Measurements from ENCODE around the gene GJA9. TPM values are rescaled to one million over a fixed set of nuclear protein-coding genes. Genes with fewer than 3 reads are reported as not detected.
A peak's percentile ranks its signal among the peaks of the same experiment; 100 is the strongest.
"Not testable (repeated sequence)": the region's sequence is repeated elsewhere in the genome, so short reads cannot be mapped to it uniquely, and the experiment has no call there.

GJA9 gene
- total RNA-seq, 2 experiments from 2014 or later = not detected

GRCh38 chr1:38867208-38867607 lies 14.2 kb downstream of the GJA9 start:
- Mint-ChIP-seq H3K27me3 (ENCODE audit: low read depth) (no peaks in the 10 kb centered on the region), H3K36me3 (ENCODE audit: low read depth) (peaks cover 8% of the 10 kb centered on the region), H3K27ac (no peak overlapping the region), H3K4me1 (ENCODE audit: low read depth) (peaks cover 35% of the 10 kb centered on the region), H3K9me3 (no peaks in the 10 kb centered on the region), H3K4me3 (no peak overlapping the region)
- DNase-seq = no peak
- CTCF ChIA-PET = no interaction called here
- intact Hi-C loops (cut with micrococcal nuclease) = no loop called here

GRCh38 chr1:38865112-38865715 lies 16.2 kb downstream of the GJA9 start:
- peak; percentile 7 for DNase-seq
- intact Hi-C loops (cut with micrococcal nuclease) = no loop called here
- Mint-ChIP-seq H3K4me3 (no peak overlapping the region), H3K9me3 (no peaks in the 10 kb centered on the region), H3K27me3 (ENCODE audit: low read depth) (no peaks in the 10 kb centered on the region), H3K4me1 (ENCODE audit: low read depth) (peaks cover 37% of the 10 kb centered on the region), H3K36me3 (ENCODE audit: low read depth) (peaks cover 9% of the 10 kb centered on the region), H3K27ac (no peak overlapping the region)
- CTCF ChIA-PET = no interaction called here

- peaks cover 13% of the 10 kb centered on the region for H3K36me3 Mint-ChIP-seq (ENCODE audit: low read depth)
- DNase-seq = no peak
- peak overlapping the region; percentile 86 for H3K4me3 Mint-ChIP-seq
- CTCF ChIA-PET = no interaction called here
- no peaks in the 10 kb centered on the region for H3K27me3 Mint-ChIP-seq (ENCODE audit: low read depth)
- peak overlapping the region; percentile 52 for H3K27ac Mint-ChIP-seq
- intact Hi-C loops (cut with micrococcal nuclease) = no loop called here
- H3K4me1 Mint-ChIP-seq (ENCODE audit: low read depth) = peaks cover 50% of the 10 kb centered on the region
- H3K9me3 Mint-ChIP-seq = no peaks in the 10 kb centered on the region
These were observed 21.0 kb downstream of the GJA9 start for GRCh38 chr1:38860454-38860795.

- DNase-seq = peak; percentile 99
- no peaks in the 10 kb centered on the region for H3K27me3 Mint-ChIP-seq (ENCODE audit: low read depth)
- peaks cover 51% of the 10 kb centered on the region for H3K4me1 Mint-ChIP-seq (ENCODE audit: low read depth)
- peaks cover 16% of the 10 kb centered on the region for H3K36me3 Mint-ChIP-seq (ENCODE audit: low read depth)
- intact Hi-C loops (cut with micrococcal nuclease) = loop anchor here (1.0 to 10.0 kb wide), 7 partner anchors 13 to 1167 kb away; partner anchors contain the start of genes CDCA8, MYCBP, NDUFS5 and PABPC4
- CTCF ChIA-PET = interaction anchor here (0.6 to 0.7 kb wide), 2 partner anchors 233 to 684 kb away, joined by 3 read pairs; no protein-coding TSS in a partner anchor
- H3K27ac Mint-ChIP-seq = peak within 1 kb of the TSS; percentile 91
- peak within 1 kb of the TSS; percentile 86 for H3K4me3 Mint-ChIP-seq
- no peaks in the 10 kb centered on the region for H3K9me3 Mint-ChIP-seq
These were observed 21.6 kb downstream of the GJA9 start, which contains the start of gene RRAGC for GRCh38 chr1:38859561-38860453. RRAGC (minus strand) TSS chr1:38859772; CDS start chr1:38859646, 126 bp downstream.

GRCh38 chr1:38858833-38859560 lies 22.4 kb downstream of the GJA9 start:
- CTCF ChIA-PET = interaction anchor here (0.7 kb wide), 1 partner anchor 233 kb away, joined by 3 read pairs; no protein-coding TSS in a partner anchor
- Mint-ChIP-seq H3K4me3 (peak overlapping the region; percentile 86), H3K4me1 (ENCODE audit: low read depth) (peaks cover 47% of the 10 kb centered on the region), H3K36me3 (ENCODE audit: low read depth) (peaks cover 18% of the 10 kb centered on the region), H3K9me3 (no peaks in the 10 kb centered on the region), H3K27me3 (ENCODE audit: low read depth) (no peaks in the 10 kb centered on the region), H3K27ac (peak overlapping the region; percentile 91)
- DNase-seq = peak; percentile 73
- intact Hi-C loops (cut with micrococcal nuclease) = loop anchor here (1.0 to 10.0 kb wide), 7 partner anchors 14 to 1166 kb away; partner anchors contain the start of genes CDCA8, MYCBP, NDUFS5 and PABPC4

GRCh38 chr1:38852780-38853179 lies 28.6 kb downstream of the GJA9 start:
- Mint-ChIP-seq H3K27ac (peak overlapping the region; percentile 78), H3K4me1 (ENCODE audit: low read depth) (peaks cover 38% of the 10 kb centered on the region), H3K36me3 (ENCODE audit: low read depth) (peaks cover 31% of the 10 kb centered on the region), H3K4me3 (peak overlapping the region; percentile 26), H3K27me3 (ENCODE audit: low read depth) (no peaks in the 10 kb centered on the region), H3K9me3 (no peaks in the 10 kb centered on the region)
- intact Hi-C loops (cut with micrococcal nuclease) = loop anchor here (2.0 to 10.0 kb wide), 4 partner anchors 150 to 824 kb away; partner anchors contain the start of gene PABPC4
- CTCF ChIA-PET = no interaction called here
- peak; percentile 46 for DNase-seq

GRCh38 chr1:38848071-38848470 lies 33.3 kb downstream of the GJA9 start:
- Mint-ChIP-seq H3K27ac (no peak overlapping the region), H3K27me3 (ENCODE audit: low read depth) (no peaks in the 10 kb centered on the region), H3K36me3 (ENCODE audit: low read depth) (peaks cover 47% of the 10 kb centered on the region), H3K4me1 (ENCODE audit: low read depth) (peaks cover 18% of the 10 kb centered on the region), H3K9me3 (peaks cover 1% of the 10 kb centered on the region), H3K4me3 (no peak overlapping the region)
- DNase-seq = no peak
- CTCF ChIA-PET = no interaction called here
- intact Hi-C loops (cut with micrococcal nuclease) = no loop called here

- Mint-ChIP-seq H3K4me1 (ENCODE audit: low read depth) (peaks cover 7% of the 10 kb centered on the region), H3K27me3 (ENCODE audit: low read depth) (no peaks in the 10 kb centered on the region), H3K27ac (no peak overlapping the region), H3K4me3 (no peak overlapping the region), H3K36me3 (ENCODE audit: low read depth) (peaks cover 45% of the 10 kb centered on the region), H3K9me3 (peaks cover 1% of the 10 kb centered on the region)
- intact Hi-C loops (cut with micrococcal nuclease) = loop anchor here (1.0 kb wide), 1 partner anchor 246 kb away; no protein-coding TSS in a partner anchor
- CTCF ChIA-PET = interaction anchor here (1.2 to 2.0 kb wide), 3 partner anchors 9 to 11 kb away, joined by 3 to 11 read pairs (median 5); no protein-coding TSS in a partner anchor
- DNase-seq = peak; percentile 17
These were observed 35.2 kb downstream of the GJA9 start for GRCh38 chr1:38846210-38846609.

- H3K4me1 Mint-ChIP-seq (ENCODE audit: low read depth); intact Hi-C loops (cut with micrococcal nuclease); H3K9me3 Mint-ChIP-seq; H3K27ac Mint-ChIP-seq; H3K4me3 Mint-ChIP-seq; DNase-seq; H3K27me3 Mint-ChIP-seq (ENCODE audit: low read depth): not testable (repeated sequence)
- H3K36me3 Mint-ChIP-seq (ENCODE audit: low read depth) = peaks cover 39% of the 10 kb centered on the region
- CTCF ChIA-PET = interaction anchor here (0.7 to 2.0 kb wide), 3 partner anchors 10 to 938 kb away, joined by 3 to 11 read pairs (median 3); no protein-coding TSS in a partner anchor
These were observed 36.3 kb downstream of the GJA9 start for GRCh38 chr1:38845088-38845487.

- DNase-seq = no peak
- intact Hi-C loops (cut with micrococcal nuclease) = no loop called here
- Mint-ChIP-seq H3K4me1 (ENCODE audit: low read depth) (peaks cover 3% of the 10 kb centered on the region), H3K27me3 (ENCODE audit: low read depth) (no peaks in the 10 kb centered on the region), H3K4me3 (no peak overlapping the region), H3K9me3 (peaks cover 1% of the 10 kb centered on the region), H3K36me3 (ENCODE audit: low read depth) (peaks cover 30% of the 10 kb centered on the region), H3K27ac (no peak overlapping the region)
- CTCF ChIA-PET = no interaction called here
These were observed 41.1 kb downstream of the GJA9 start for GRCh38 chr1:38840281-38840680.

GRCh38 chr1:38839363-38839762 lies 42.0 kb downstream of the GJA9 start:
- Mint-ChIP-seq H3K9me3 (no peaks in the 10 kb centered on the region), H3K27ac (no peak overlapping the region), H3K36me3 (ENCODE audit: low read depth) (peaks cover 21% of the 10 kb centered on the region), H3K27me3 (ENCODE audit: low read depth) (no peaks in the 10 kb centered on the region), H3K4me3 (no peak overlapping the region), H3K4me1 (ENCODE audit: low read depth) (peaks cover 3% of the 10 kb centered on the region)
- CTCF ChIA-PET = interaction anchor here (0.7 kb wide), 1 partner anchor 212 kb away, joined by 3 read pairs; no protein-coding TSS in a partner anchor
- no peak for DNase-seq
- intact Hi-C loops (cut with micrococcal nuclease) = no loop called here

GRCh38 chr1:38836316-38836715 lies 45.1 kb downstream of the GJA9 start:
- H3K4me1 Mint-ChIP-seq (ENCODE audit: low read depth); H3K27me3 Mint-ChIP-seq (ENCODE audit: low read depth); intact Hi-C loops (cut with micrococcal nuclease); DNase-seq; H3K9me3 Mint-ChIP-seq; H3K36me3 Mint-ChIP-seq (ENCODE audit: low read depth); H3K27ac Mint-ChIP-seq; H3K4me3 Mint-ChIP-seq: not testable (repeated sequence)
- CTCF ChIA-PET = interaction anchor here (1.5 to 2.2 kb wide), 3 partner anchors 17 to 810 kb away, joined by 4 to 6 read pairs (median 6); no protein-coding TSS in a partner anchor

Data from activated naive CD4-positive, alpha-beta T cell treated with anti-CD3 and anti-CD28 coated beads for 36 hours (primary cell).